ENCODE measurements around the gene AFF1. TPM values are rescaled to one million over a fixed set of nuclear protein-coding genes. Genes with fewer than 3 reads are reported as not detected.
"Not testable (repeated sequence)": the region's sequence is repeated elsewhere in the genome, so short reads cannot be mapped to it uniquely, and the experiment has no call there.

Gene AFF1
- total RNA-seq, 1 donor from 2014 or later: 18.8 TPM

DNA sequence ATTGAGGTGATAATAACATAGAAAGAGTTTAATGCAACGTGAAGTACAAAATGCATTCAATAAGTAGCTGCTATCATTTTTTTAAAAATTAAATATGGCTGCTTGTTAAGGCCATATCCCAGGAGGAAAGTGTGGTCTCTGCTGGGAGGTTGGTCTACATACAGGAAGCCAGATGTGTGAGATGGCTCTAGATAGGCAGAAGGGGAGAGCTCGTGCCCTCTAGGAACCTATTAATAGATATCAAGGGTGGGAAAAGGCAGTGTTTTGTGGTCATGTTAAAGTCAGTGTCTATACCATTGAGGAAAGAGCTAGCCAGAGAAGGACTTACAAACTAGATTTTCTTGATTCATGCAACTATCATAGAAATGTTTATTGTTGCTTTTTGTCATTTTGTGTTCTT, 145.2 kb downstream of the AFF1 start:
- no peak for DNase-seq (ENCODE audit: low read depth, low spot score)

DNA sequence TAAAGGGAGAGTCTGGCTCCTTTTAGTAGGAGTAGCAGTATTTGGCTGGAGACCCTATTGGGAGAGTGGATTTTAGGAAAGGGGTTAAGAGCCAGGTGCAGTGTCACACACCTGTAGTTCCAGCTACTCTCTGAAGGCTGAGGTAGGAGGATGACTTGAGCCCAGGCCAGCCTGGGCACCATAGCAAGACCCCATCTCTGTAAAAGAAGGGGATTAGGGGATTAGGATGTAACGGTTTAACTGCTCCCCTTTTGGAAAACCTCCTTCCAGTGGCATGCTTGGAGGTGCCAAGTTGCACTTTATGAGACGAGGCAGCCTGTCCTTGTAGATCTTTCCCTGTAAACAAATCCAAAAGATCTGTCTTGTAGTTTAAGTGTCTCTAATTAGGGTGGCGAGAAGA, 145.7 kb downstream of the AFF1 start:
- DNase-seq (ENCODE audit: low read depth, low spot score): no peak

DNA sequence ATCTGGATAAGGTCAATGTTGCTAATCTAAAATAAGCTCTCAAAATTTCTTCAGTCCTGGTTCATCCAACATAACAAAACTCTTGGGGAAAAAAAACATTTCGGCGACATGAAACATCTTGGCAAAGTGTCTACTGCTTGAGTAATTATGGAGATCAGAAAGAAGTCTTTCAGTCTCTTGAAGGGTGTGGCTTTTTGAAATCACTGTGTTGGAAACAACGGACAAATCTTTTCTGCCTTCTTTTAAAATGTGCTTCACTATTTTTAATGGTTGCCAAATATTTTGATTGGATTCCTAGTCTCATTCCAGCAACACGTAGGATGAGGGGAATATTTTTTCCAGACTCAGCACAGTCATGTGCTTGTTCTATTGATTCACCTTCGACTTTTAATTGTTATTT, 147.0 kb downstream of the AFF1 start:
- no peak for DNase-seq (ENCODE audit: low read depth, low spot score)

DNA sequence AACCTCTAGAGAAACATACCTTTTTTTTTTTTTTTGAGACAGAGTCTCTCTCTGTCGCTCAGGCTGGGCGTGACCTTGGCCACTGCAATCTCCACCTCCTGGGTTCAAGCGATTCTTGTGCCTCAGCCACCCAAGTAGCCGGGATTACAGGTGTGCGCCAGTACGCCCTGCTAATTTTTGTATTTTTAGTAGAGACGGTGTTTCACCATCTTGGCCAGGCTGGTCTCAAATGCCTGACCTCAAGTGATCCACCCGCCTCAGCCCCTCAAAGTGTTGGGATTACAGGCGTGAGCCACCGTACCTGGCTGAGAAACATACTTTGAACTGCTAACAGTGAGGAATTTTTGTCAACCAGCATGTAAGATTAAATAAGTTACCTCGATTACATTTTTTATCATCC, 150.9 kb downstream of the AFF1 start:
- not testable (repeated sequence) for DNase-seq (ENCODE audit: low read depth, low spot score)

DNA sequence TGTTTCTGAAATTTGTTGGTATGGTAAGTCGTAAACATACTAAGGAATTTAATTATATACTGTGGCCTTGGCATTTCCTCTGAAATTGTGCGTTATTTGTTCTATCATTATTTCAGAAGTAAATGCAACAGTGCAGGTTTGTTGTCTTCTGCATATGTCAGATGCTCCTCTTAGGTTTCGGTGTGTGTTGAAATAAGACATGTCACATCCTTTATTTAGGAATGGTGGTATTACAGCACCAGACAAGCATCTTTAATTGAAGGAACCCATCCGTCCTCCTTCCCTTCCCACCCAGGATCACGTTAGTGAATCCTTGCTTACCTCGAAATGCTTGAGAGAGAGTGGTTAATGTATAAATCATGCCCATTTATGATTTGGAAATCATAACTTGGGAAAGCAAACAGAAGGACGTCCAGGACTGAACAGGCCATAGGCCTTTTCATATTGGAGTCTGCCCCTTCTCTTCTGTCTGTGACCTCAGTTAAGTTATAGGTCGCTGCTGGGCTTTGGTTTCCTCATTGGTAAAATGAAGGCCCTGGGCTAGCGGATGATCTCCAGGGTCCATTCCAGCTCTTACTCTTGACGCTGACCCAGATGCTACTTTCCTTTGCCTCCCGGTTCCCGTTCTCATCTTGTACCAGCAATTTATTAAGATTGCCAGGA, 151.5 kb downstream of the AFF1 start:
- no peak for DNase-seq (ENCODE audit: low read depth, low spot score)

DNA sequence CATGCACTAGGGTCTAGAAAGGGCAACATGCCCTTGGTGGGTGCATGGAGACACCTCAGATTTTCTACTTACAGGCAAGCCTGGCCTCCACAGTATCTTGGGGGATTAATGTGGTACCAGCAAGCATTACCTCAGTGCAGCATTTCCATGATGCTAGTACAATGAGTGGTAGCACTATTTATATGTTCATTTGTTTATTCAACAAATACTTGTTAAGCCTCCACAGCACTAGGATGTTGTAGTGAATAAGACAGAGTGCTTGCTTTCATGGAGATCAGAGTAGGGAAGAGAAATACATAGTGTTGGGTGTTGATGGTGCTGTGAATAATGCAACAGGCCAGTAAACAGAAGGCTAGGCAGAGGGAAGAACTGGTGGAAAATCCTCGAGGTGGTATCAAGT, 152.2 kb downstream of the AFF1 start:
- no peak for DNase-seq (ENCODE audit: low read depth, low spot score)

DNA sequence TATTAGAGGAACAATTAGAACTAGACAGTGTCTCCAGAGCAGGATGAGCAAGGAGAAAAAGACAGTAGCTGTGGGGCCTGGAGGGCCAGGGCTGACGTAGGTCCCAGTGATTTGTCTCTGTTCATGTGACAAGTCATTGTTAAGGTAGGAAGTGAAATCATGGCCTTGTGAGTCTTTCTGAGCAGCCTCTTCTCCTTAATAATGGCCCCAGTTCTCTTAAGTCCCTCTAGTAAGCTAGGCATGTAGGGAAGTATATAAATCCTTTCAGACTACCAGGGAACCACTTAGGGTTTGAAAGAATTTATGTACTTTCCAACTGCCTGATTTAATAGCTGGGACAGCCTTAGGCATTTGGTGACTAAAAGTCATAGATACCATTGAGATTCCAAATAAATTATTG, 152.6 kb downstream of the AFF1 start:
- DNase-seq (ENCODE audit: low read depth, low spot score): no peak

DNA sequence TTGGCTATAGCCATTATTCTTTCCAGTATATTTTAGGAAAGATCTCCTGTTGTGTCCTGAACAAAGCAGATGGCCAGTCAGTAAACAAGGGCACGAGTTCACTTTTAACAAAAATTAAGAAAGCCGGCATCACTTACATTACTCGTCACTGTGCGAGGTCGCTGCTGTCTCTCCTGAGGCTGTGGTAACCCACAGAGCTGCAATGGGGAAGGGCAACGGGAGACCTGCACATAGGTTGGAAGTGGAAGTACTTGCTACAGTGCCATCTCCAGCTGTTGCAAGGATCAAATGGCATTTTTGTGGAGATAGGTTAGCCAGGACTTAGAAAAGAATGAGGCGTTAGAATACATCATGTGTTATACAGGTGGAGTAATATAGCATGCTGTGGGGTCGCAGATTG, 153.4 kb downstream of the AFF1 start:
- DNase-seq (ENCODE audit: low read depth, low spot score): no peak

DNA sequence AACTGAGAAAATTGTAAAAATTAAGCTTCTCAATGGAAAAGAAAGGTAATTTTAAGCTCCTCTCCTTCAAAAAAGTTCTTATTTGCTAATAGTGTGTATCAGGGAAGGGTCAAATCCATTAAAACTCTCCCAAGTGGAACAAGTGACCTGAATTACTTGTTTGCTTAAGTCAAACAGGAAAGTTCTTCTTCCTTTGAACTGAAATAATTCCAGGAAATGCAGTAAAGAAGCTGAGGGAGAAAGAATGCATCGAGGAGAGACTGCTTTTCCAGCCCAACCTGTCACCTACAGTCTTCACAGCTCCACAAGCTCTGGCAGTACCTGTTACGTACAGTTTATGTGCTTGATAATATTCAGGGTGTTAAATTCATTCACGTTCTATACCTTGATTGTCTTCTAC, 154.6 kb downstream of the AFF1 start:
- no peak for DNase-seq (ENCODE audit: low read depth, low spot score)

DNA sequence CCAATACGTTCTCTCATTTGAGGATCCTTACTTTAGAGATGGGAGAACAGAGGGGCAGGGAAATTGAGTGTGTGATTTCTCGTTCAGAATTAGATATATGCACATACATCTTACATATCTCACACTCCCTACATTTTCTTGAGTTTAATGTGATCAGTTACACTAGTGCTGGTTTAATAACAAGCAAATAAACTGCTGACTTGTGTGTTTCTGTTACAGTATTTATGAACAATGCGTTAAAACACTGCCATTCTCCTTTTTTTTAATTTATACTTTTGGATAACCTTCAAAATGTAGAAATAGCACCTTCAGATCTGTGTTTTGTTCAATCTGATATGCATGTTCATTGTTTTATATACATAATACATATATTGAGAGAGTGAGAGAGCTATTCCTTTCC, 155.5 kb downstream of the AFF1 start:
- no peak for DNase-seq (ENCODE audit: low read depth, low spot score)

DNA sequence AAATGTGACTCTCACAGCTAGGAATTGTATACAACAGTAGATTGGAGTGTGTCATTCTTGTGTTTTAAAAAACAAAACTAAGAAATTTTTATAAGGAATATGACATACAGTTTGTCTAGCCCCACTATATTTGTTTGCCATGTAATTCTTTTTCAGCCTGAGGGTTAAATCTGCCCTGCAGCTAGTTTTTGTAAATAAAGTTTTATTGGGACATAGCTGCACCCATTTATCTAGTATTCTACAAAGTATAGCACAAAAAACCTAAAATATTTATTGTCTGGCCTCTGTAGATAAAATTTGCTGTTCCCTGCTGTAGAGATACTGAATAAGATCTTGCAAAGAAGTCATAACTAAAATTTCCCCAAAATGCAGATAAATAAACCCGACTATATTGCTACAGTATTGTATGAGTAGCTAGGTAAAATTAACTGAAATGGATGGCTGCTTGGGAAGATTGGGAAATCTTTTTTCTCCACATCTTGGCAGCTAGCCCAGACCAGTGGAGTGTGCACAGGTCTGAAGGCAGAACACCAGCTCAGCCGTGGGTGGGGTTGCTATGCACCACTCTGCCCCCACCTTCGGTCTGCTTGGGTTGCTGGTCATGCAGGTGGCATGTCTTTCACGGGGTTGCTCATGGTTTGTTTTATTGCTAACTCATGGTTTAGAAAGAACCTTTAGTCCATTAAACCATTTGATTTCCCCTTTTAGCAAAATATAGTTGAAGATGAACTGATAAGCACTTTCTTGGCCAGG, 157.8 kb downstream of the AFF1 start:
- no peak for DNase-seq (ENCODE audit: low read depth, low spot score)

DNA sequence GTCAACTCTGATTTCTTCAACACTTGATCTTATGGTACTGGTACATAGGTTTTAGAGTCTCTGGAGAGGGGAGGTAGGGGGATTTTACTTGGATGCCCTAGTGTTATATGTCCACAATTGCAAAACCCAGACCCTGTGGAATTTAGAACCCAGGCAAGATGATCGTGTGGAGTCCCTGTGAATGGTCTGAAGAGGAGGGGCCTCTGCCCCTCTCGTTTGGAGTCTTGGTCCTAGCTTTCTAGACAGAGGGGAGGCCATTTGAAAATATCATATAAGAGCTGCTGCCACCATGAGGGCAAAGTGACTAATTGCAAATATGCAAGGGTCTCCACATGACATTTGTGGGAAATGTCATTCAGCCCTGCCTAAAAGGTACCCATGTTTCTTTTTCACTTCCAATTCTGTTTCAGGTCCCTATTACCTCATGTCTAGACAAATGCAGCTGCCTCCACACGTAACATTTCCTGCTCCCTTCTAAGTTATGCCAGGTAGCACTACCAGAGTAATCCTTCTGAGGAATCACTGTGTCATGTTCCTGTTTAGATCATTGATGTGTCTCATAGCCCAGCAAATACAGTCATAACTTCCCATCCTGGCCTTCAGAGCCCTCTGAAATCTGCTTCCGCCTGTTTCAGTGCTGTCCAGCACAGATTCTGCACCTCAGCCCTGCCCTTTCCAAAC, 158.8 kb downstream of the AFF1 start:
- DNase-seq (ENCODE audit: low read depth, low spot score): no peak

DNA sequence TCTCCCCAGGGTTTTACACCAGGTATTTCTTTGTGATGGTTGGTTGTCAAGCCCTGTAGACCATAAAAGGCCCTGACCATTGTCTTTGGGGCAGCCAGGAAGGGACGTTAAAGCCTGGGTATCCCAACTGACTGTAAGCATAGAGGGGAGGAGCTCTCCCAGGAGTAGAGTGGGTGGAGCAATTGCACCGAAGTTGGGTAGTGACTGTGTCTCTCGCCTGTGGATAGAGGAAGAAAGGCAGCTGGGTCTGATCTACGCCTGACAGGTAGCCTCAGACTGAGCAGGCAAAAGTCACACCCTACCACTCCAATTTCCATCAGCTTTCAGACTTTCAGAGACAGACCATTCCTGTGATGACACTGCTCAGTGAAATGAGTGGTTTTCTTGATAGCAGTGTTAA, 162.3 kb downstream of the AFF1 start:
- no peak for DNase-seq (ENCODE audit: low read depth, low spot score)

DNA sequence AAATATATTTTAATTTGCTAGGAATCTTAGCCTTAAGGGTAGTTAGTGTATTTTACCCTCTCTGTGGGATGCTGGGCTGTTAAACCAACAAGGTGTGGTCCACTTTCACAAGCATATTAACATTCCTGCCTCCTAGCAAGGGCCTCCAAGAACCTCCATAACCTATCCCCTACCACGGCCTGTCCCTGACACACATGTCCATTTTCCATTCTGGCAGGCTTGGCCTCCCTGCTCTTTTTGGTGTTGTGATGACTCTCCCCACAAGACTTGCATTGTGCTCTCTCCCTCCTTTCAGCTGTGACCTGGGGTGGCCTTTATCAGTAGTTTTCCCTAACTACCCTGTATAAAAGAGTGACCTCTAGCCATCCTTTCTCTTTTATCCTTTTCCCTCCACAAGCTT, 165.4 kb downstream of the AFF1 start:
- DNase-seq (ENCODE audit: low read depth, low spot score): no peak

DNA sequence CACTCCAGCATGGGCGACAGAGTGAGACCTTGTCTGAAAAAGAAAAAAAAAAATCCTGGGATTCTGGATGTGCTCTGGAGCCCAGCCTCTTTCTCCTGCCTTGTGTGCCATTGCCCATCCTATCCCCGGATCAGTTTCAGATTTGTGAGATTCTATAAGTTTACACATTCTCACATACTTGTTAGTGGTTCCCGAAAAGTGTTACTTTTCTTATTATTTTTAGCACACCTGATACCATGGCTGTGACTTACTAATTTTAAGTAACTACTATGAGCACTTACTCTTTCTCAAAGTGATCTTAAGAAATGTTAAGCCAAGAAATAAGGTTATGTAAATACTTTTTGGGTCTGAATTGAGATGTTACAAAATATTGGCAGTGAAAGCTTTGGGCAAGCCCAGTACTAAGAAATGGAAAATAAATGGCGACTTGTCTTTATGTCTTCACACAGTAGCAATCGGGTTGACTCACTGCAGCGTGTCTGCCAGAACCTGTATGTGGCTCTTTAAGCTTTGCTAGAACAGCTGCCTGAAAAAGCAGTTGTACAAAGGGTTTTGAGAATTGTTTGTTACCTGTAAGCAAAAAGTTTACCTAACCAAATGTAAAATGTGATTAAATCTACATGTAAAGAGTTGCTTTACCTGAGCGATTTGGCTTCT, 166.9 kb downstream of the AFF1 start:
- no peak for DNase-seq (ENCODE audit: low read depth, low spot score)

DNA sequence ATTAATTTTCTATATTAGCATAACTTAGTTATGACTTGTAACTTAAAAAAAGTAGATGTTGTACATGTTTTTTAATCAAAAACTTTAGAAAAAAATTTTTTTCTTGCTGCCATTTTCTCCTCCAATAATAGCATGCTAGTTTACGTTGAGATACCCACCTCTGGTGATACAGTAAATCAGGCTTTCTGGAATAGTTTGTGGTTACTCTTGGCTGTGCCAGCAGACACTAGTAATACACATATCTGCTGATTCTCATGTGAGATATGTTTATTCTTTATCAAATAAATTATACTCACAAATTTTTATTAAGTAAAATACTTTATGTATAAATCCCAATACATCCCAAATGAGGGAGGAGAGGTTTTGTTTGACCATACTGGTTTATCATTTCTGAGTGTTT, 168.3 kb downstream of the AFF1 start:
- DNase-seq (ENCODE audit: low read depth, low spot score): no peak

DNA sequence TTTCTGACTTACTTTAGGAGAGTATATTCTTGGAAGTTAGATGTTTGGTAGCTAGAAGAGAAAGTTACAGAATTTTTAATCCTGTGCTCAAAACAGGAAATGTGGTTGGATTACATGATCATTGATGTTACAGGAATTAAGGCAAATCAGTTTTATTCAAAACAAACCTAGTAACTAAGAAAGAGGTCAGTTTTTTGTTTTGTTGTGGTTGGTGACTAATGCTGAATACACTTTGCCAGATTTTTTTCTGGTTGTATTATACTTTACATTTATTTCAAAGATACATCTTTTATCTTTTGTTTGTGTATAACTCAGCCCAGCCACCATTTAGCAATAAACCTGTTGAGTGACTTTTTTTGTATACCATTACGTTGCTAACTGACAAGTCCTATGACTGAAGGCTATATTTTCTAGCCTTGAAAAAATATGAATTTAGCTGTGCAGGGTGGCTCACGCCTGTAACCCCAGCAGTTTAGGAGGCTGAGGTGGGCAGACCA, 168.9 kb downstream of the AFF1 start:
- DNase-seq (ENCODE audit: low read depth, low spot score): peak; percentile 64

DNA sequence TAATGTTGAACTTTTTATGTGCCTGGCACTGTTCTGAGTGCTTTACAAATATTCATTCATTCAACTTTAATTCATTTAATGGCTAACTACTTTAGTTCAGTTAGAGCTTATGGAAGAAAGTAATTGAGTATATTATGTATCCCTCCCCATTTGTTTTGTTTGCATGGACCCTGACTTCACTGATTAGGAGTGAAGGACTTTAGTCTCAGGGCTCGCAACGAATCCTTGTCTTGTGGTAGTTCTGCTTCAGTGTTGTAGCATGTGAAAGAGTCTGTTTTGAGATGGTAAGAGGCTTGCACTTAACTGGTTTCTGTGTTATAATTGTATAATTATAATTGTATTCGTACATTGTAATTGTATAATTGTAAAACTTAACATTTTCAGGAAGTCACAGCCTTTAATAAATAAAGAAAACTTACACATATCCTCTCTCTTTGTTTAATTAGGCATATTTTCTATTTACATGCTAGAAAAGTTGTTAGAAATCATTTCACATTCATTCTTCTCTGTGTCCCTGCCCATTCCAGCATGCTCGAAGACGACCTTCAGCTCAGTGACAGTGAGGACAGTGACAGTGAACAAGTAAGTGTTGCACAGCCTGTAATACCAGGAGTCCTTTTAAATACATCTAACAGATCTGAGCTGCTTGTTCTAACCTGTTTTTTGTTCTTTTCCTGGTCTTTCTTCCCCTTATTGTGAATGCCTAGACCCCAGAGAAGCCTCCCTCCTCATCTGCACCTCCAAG, 170.5 kb downstream of the AFF1 start:
- DNase-seq (ENCODE audit: low read depth, low spot score): no peak

DNA sequence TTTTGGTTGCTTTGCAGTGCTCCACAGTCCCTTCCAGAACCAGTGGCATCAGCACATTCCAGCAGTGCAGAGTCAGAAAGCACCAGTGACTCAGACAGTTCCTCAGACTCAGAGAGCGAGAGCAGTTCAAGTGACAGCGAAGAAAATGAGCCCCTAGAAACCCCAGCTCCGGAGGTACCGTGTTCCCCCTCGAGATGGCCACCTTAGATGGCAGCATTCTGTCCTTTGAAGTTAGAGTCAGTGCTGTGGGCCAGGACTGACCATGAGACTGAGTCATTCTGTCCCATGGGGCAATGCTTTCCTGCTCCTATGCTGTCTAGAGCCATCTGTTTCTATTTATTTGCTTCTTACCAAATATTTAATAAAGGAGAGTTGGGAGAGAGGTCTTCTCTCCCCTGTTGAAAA, 173.3 kb downstream of the AFF1 start:
- no peak for DNase-seq (ENCODE audit: low read depth, low spot score)

DNA sequence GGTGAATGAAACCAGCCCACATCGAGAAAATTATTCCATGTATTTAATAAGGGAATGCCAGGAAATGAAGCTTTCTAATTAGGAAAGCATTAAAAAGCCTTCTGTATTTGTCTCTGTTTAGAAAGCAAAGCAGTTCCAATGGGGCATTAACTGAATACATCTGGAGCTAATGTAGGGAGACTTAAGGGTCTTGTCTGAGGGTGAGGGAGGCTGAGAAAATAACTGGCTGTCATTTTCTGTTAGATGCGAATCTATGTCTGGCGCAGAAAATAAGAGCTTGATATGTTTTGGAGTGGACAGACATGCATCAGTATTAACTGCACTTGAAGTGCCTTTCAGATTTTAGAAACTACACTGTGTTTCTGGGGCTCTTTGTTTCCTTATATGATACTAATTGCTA, 174.3 kb downstream of the AFF1 start:
- DNase-seq (ENCODE audit: low read depth, low spot score): no peak

DNA sequence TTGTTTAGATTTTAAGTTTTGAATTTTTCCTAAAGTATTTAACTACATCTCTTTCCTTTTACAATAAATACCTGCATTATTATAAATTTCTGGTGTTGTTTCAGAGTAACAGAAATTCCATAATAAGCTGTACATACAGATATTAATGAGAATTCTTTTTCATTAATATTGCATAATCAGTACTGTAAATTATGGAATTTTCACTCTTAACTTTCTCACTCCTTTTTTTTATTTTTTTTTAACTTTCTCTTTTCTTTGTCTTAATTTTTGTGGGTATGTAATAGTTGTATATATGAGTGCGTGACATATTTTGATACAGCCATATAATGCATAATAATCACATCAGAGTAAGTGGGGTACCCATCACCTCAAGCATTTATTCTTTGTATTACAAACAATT, 175.1 kb downstream of the AFF1 start:
- DNase-seq (ENCODE audit: low read depth, low spot score): no peak
